ENCODE data around the gene EIF4G3. TPM values are rescaled to one million over a fixed set of nuclear protein-coding genes. Genes with fewer than 3 reads are reported as not detected.

Gene EIF4G3
- total and polyA plus RNA-seq, 9 of the 15 experiments (the other 6 are each of a cell fraction or from before 2014, with no cell fraction given): 6.7 to 40.5 (median 32.1) TPM

GRCh38 chr1:21176586-21177555 is at the start of gene EIF4G3 (continued):
- no peak for TF ChIP-seq NKRF (IDR thresholded peaks at IDR 0.05; ENCODE audit: borderline replicate concordance)
- TF ChIP-seq RBFOX2 (IDR thresholded peaks at IDR 0.05; ENCODE audit: low read depth, low read length): peak; percentile 97
- 0 out of 2 replicates have a peak, but pooled peaks have one; percentile 57 for TF ChIP-seq ZNF282 (CRISPR knock-in tag; IDR thresholded peaks at IDR 0.05)
- TF ChIP-seq TAF15 (IDR thresholded peaks at IDR 0.05; ENCODE audit: low read depth, low read length): no peak
- TF ChIP-seq PTBP1 (IDR thresholded peaks at IDR 0.05; ENCODE audit: low read depth, low read length): no peak
- peak; percentile 94 for TF ChIP-seq ZFX (CRISPR knock-in tag; IDR thresholded peaks at IDR 0.05)
- TF ChIP-seq RUNX1 (IDR thresholded peaks at IDR 0.05; ENCODE audit: low read depth): no peak; the same call in 1 of the 2 replicates
- no peak for TF ChIP-seq TGIF2 (CRISPR knock-in tag; IDR thresholded peaks at IDR 0.05)
- TF ChIP-seq PML (IDR thresholded peaks at IDR 0.05; ENCODE audit: low read length): peak; percentile 82; the same call in 1 of the 2 replicates
- TF ChIP-seq ARHGAP35 (IDR thresholded peaks at IDR 0.05; ENCODE audit: partially characterized antibody): no peak
- no peak for TF ChIP-seq HNRNPUL1 (IDR thresholded peaks at IDR 0.05; ENCODE audit: low read length)
- TF ChIP-seq KAT2B (IDR thresholded peaks at IDR 0.05; ENCODE audit: low read depth, low read length): peak; percentile 74
- TF ChIP-seq ATF1 (CRISPR knock-in tag; IDR thresholded peaks at IDR 0.05): no peak
- peak; percentile 56 for TF ChIP-seq ATF1 (tag; IDR thresholded peaks at IDR 0.05)
- TF ChIP-seq MIER1 (IDR thresholded peaks at IDR 0.05; ENCODE audit: low read depth): no peak; the same call in 1 of the 2 replicates
- TF ChIP-seq ZNF263 (CRISPR knock-in tag; IDR thresholded peaks at IDR 0.05; ENCODE audit: borderline replicate concordance): no peak
- no peak for TF ChIP-seq GTF2F1 (IDR thresholded peaks at IDR 0.05; ENCODE audit: low read depth, low read length)
- TF ChIP-seq CBX2 (IDR thresholded peaks at IDR 0.05; ENCODE audit: insufficient read depth, low read length, poor library complexity, severe bottlenecking): no peak
- no peak for TF ChIP-seq GTF2E2 (tag; IDR thresholded peaks at IDR 0.05)
- no peak for TF ChIP-seq PATZ1 (CRISPR knock-in tag; IDR thresholded peaks at IDR 0.05; ENCODE audit: borderline replicate concordance)
- TF ChIP-seq THRAP3 (IDR thresholded peaks at IDR 0.05; ENCODE audit: borderline replicate concordance): no peak
- no peak for TF ChIP-seq FOXK1 (CRISPR knock-in tag; IDR thresholded peaks at IDR 0.05; ENCODE audit: borderline replicate concordance)
- TF ChIP-seq GMEB1 (CRISPR knock-in tag; IDR thresholded peaks at IDR 0.05): 0 out of 2 replicates have a peak, but pooled peaks have one; percentile 33
- no peak; the same call in 1 of the 2 replicates for TF ChIP-seq ARID2 (IDR thresholded peaks at IDR 0.05)

Measured in K562 (cell line).